Coronary artery (tissue), 2 donors: Measurements from ENCODE around the gene FGD4.

Experiments
- DNase-seq: peaks from one replicate; pipeline ENCODE4 v3.0.0-alpha.2; 2017; ENCODE audit warnings: low spot score
- H3K27ac ChIP-seq, 2 donors: fragments of 200-600 bp; sonication (generic); one replicate each; pipeline ENCODE4 v1.5.1; 2016 to 2019
- H3K4me3 ChIP-seq: fragments of 200-600 bp; sonication (generic); 2 replicates; pipeline ENCODE4 v1.5.1; 2016; ENCODE audit warnings: mild to moderate bottlenecking, moderate library complexity
- TF ChIP-seq, protein P1 (sequence below): fragments of 200-600 bp; sonication (generic); IDR thresholded peaks from one replicate; pipeline ENCODE4 v1.5.1; 2019; ENCODE audit warnings: antibody characterized with exemption

The FGD4 gene

DNA sequence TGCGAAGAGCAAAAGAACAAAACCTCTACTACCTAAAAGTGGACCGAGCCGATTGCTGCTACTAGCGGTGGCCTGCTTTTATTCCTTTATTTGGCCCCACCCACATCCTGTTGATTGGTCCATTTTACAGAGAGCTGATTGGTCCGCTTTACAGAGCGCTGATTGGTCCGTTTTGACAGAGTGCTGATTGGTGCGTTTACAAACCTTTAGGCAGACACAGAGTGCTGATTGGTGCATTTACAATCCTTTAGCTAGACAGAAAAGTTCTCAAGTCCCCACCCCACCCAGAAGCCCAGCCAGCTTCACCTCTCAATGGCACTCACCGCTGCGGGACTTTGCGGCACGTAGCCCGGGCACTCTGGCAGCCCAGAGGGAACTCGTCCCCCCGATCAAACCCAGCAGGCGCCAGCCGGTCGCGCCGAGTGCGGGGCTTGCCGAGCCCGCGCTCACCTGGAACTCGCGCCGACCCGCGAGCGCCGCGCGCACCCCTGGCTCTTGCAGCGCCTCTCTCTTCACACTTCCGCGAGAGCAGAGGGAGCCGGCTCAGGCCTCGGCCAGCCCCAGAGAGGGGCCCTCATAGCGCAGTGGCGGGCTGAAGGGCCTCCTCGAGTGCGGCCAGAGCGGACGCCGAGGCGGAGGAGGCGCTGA is 8.7 kb upstream of the FGD4 start:
- peak overlapping the region; percentile 68 for H3K4me3 ChIP-seq
- H3K27ac ChIP-seq: no peak overlapping the region
- no peak for DNase-seq
- TF ChIP-seq, protein P1, sequence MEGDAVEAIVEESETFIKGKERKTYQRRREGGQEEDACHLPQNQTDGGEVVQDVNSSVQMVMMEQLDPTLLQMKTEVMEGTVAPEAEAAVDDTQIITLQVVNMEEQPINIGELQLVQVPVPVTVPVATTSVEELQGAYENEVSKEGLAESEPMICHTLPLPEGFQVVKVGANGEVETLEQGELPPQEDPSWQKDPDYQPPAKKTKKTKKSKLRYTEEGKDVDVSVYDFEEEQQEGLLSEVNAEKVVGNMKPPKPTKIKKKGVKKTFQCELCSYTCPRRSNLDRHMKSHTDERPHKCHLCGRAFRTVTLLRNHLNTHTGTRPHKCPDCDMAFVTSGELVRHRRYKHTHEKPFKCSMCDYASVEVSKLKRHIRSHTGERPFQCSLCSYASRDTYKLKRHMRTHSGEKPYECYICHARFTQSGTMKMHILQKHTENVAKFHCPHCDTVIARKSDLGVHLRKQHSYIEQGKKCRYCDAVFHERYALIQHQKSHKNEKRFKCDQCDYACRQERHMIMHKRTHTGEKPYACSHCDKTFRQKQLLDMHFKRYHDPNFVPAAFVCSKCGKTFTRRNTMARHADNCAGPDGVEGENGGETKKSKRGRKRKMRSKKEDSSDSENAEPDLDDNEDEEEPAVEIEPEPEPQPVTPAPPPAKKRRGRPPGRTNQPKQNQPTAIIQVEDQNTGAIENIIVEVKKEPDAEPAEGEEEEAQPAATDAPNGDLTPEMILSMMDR: no peak

DNA sequence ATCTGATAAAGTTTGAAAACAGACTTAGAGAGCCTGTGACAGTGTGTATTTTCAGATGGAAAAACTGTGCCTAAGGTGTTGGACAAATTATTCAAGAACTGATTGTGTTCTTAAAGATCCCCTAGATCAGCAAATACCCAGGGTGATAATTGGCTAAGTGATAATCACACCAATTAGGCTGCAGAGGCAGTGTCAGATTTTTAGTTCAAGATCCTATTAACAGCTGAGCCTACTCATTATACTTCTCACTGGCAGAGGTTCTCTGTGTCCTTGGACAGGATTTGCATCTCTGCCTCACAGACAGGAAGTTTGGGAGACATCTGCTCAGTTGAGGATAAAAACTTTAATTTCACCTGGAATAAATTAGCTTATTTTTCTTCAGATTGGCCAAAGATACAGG is 4.3 kb upstream of the FGD4 start:
- DNase-seq: no peak
- Histone ChIP-seq H3K27ac (no peak overlapping the region), H3K4me3 (no peak overlapping the region)
- TF ChIP-seq, protein P1: no peak

DNA sequence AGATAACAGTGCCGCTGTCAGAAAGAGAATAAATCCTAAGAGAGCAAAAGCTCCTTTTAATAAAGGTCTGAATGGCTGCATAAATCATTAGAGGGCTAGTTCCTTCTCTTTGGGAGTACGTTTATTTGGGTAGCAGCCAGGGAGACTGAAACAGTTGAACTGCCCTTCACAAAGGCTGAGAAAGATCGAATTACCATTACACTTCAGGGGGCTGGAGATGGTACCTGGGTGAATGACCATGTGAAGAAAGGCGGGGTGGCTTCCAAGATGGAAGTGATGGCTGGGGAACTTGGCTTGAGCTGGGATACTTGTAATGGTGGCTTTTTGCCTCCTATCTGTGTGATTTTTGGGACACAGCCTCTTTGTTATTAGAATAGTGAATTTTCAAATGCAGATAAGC is 1.7 kb upstream of the FGD4 start:
- no peak for DNase-seq
- TF ChIP-seq, protein P1: no peak
- no peak overlapping the region for H3K4me3 ChIP-seq
- no peak overlapping the region for H3K27ac ChIP-seq

DNA sequence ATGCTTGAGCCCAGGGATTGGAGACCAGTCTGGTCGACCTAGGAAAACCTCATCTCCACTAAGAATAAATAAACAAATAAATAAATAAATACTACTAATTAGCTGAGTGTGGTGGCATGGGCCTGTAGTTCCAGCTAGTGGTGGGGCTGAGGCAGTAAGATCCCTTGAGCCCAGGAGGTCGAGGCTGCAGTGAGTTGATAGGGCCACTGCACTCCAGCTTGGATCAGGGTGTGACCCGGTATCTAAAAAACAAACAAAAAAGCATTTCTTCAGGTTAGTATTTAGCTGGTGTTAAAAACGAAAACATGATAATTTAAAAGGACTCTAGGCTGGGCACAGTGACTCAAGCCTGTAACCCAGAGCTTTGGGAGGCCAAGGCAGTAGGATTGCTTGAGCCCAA is 1.2 kb upstream of the FGD4 start:
- H3K27ac ChIP-seq: no peak overlapping the region
- no peak overlapping the region for H3K4me3 ChIP-seq
- no peak for DNase-seq
- TF ChIP-seq, protein P1: no peak

DNA sequence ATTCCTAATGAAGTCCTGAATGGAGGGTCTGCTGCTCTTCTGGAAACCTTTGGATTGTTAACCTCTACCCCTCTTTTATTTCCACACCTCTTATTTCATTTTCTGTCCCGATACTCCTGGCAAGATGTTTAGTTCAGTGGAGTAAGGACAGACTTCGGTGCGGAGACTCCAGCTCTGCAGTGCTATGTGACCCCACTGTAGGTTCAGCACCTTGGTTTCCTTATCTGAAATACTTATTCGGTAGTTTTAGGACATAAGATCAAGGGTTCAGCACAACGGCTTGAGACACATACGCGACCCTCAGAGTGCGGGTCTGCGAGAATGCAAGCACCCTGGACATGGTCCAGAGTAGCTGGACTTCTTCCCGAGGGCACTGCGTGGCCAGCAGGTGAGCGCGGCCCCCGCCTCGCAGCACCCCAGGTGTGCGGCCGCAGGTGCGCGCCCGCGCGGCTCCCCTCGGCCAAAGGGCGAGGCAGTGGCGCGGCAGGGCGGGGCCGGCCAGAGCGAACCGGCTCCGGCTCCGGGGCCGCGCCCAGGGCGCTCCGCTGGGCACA is 465 bp upstream of the FGD4 start:
- TF ChIP-seq, protein P1: no peak
- no peak for DNase-seq
- Histone ChIP-seq H3K4me3 (peak overlapping the region; percentile 90), H3K27ac (peak overlapping the region in 1 of 2 donors; percentile 75)

DNA sequence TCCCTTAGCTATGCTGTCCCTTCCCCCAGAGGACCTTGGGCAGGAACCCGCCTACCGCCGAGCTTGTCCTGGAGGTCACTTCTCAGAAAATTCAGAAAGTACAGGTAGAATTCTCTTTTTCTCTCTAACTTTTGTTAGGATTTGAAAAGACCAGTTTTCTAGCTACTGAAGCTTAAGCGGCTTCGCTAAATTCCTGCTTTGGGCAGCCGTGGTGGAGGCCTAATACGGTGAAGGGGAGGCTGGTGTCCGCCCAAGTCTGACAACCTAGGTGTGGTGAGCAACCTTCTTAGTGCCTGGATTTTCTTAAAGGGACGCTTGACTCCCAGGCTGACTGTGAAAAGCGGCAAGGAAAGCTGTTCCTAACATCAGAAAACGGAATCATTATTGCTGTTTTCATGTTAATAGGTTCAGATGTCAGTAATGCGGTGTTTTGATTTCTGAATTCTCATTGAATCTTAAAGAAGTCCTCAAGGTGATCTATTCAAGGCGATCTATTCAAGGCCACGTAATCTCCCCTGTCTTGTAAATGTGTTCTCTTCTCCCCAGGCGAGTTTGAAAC is 835 bp downstream of the FGD4 start:
- Histone ChIP-seq H3K27ac (peak overlapping the region in 1 of 2 donors; percentile 75), H3K4me3 (peak overlapping the region; percentile 90)
- DNase-seq: no peak
- TF ChIP-seq, protein P1: no peak

DNA sequence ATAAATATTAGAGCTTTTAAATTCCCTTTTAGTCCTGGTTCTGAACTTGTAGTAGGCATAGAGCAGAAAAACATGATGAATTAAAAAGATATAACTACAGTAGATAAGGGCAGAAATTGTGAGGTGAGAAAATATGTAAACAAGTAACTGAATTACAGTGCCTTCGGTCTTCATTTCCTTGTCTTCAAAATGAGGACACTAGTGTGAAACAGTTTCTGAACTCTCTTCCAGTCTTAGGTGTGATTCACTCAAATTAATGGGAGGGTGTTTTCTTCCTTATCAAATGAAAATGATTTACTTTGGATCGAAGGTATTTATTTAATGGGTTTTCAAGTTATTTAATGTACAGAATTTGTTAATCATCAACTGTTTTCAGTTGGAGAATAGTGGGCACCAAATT is 1.5 kb downstream of the FGD4 start:
- Histone ChIP-seq H3K4me3 (peak overlapping the region; percentile 90), H3K27ac (no peak overlapping the region)
- TF ChIP-seq, protein P1: no peak
- DNase-seq: no peak
